IMR-90 (cell line): Measurements from ENCODE around the gene GALNT7.

Experiments used
- CHD1 ChIP-seq: IDR thresholded peaks from 2 replicates; pipeline ENCODE4 v1.6.1; 2012; ENCODE audit warnings: low read depth, low read length, improper control_type of control experiment
- POLR2A ChIP-seq: IDR thresholded peaks from 2 replicates; pipeline ENCODE4 v1.6.1; 2012; ENCODE audit warnings: mild to moderate bottlenecking, low read depth, low read length
- RAD21 ChIP-seq: IDR thresholded peaks from 2 replicates; pipeline ENCODE4 v1.6.1; 2012; ENCODE audit warnings: low read length, improper control_type of control experiment
- TF ChIP-seq, protein P1 (sequence below): conservative IDR thresholded peaks from 2 replicates; pipeline ENCODE4 v1.5.1; 2012; ENCODE audit warnings: mild to moderate bottlenecking, low read depth, low read length, improper control_type of control experiment

DNA sequence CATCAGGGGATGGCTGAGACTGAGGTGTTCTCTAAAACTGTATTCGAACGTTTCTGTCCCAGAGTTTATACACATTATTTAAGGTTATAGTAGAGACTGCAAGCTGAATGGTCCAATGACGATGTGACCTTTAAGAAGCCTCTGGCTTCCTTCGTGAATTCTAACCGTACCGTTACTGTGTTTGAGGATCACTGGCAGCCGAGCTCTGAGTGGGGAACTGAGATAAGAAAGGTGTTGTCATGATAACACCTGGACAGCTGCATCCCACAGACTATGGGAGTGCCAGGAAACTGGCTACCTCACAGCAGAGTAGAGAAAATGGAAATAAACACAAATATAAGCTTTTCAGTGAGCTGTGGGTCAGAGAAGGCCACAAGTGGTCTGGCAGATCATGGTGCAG lies 106.5 kb downstream of the GALNT7 start:
- TF ChIP-seq, protein P1, sequence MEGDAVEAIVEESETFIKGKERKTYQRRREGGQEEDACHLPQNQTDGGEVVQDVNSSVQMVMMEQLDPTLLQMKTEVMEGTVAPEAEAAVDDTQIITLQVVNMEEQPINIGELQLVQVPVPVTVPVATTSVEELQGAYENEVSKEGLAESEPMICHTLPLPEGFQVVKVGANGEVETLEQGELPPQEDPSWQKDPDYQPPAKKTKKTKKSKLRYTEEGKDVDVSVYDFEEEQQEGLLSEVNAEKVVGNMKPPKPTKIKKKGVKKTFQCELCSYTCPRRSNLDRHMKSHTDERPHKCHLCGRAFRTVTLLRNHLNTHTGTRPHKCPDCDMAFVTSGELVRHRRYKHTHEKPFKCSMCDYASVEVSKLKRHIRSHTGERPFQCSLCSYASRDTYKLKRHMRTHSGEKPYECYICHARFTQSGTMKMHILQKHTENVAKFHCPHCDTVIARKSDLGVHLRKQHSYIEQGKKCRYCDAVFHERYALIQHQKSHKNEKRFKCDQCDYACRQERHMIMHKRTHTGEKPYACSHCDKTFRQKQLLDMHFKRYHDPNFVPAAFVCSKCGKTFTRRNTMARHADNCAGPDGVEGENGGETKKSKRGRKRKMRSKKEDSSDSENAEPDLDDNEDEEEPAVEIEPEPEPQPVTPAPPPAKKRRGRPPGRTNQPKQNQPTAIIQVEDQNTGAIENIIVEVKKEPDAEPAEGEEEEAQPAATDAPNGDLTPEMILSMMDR, result no peak
- TF ChIP-seq POLR2A, result no peak
- TF ChIP-seq CHD1, result no peak
- TF ChIP-seq RAD21, result no peak
